Measurements from ENCODE around the gene TENM3.
"Not testable (repeated sequence)": the region's sequence is repeated elsewhere in the genome, so short reads cannot be mapped to it uniquely, and the experiment has no call there.

GRCh38 chr4:182237010-182237409 lies 6.2 kb upstream of the TENM3 start:
- TF ChIP-seq, protein P1, sequence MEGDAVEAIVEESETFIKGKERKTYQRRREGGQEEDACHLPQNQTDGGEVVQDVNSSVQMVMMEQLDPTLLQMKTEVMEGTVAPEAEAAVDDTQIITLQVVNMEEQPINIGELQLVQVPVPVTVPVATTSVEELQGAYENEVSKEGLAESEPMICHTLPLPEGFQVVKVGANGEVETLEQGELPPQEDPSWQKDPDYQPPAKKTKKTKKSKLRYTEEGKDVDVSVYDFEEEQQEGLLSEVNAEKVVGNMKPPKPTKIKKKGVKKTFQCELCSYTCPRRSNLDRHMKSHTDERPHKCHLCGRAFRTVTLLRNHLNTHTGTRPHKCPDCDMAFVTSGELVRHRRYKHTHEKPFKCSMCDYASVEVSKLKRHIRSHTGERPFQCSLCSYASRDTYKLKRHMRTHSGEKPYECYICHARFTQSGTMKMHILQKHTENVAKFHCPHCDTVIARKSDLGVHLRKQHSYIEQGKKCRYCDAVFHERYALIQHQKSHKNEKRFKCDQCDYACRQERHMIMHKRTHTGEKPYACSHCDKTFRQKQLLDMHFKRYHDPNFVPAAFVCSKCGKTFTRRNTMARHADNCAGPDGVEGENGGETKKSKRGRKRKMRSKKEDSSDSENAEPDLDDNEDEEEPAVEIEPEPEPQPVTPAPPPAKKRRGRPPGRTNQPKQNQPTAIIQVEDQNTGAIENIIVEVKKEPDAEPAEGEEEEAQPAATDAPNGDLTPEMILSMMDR (IDR thresholded peaks at IDR 0.05; ENCODE audit: low read length) = not testable (repeated sequence)
- TF ChIP-seq EZH2 (optimal IDR thresholded peaks at IDR 0.05; ENCODE audit: low read depth, low read length); EZH2phosphoT487 (IDR thresholded peaks at IDR 0.05; ENCODE audit: low read length): not testable (repeated sequence)

Data from MM.1S (cell line).